T-helper 2 cell treated with Interferon-gamma antibody and Interleukin-4, amounts not matched to agents 5 μg/mL and 100 μg/mL, for 36 hours (primary cell): Measurements from ENCODE around the gene RGL1.

ENCODE experiments used
- DNase-seq: peaks from one replicate; pipeline ENCODE4 v3.0.0; 2021; ENCODE audit warnings: low spot score
- H3K27ac Mint-ChIP-seq: one replicate; pipeline ENCODE4 v1.8.0; 2021; ENCODE audit warnings: mild to moderate bottlenecking, mixed read lengths
- H3K27me3 Mint-ChIP-seq: one replicate; pipeline ENCODE4 v1.8.0; 2021; ENCODE audit warnings: low read depth, mixed read lengths
- H3K36me3 Mint-ChIP-seq: one replicate; pipeline ENCODE4 v1.8.0; 2021; ENCODE audit warnings: low read depth, mixed read lengths
- H3K4me1 Mint-ChIP-seq: one replicate; pipeline ENCODE4 v1.8.0; 2021; ENCODE audit warnings: low read depth, mixed read lengths
- H3K4me3 Mint-ChIP-seq: one replicate; pipeline ENCODE4 v1.8.0; 2022; ENCODE audit warnings: mild to moderate bottlenecking, moderate library complexity, mixed read lengths
- H3K9me3 Mint-ChIP-seq: one replicate; pipeline ENCODE4 v1.8.0; 2021; ENCODE audit warnings: mixed read lengths

Gene RGL1

GRCh38 chr1:183925947-183926346 is 121.0 kb downstream of the RGL1 start:
- Mint-ChIP-seq H3K36me3 (peaks cover 3% of the 10 kb centered on the region), H3K9me3 (no peaks in the 10 kb centered on the region), H3K4me1 (no peaks in the 10 kb centered on the region), H3K4me3 (no peak overlapping the region), H3K27ac (no peak overlapping the region), H3K27me3 (no peaks in the 10 kb centered on the region)
- DNase-seq, result no peak

GRCh38 chr1:183926983-183927382 is 122.1 kb downstream of the RGL1 start:
- Mint-ChIP-seq H3K36me3 (peaks cover 3% of the 10 kb centered on the region), H3K9me3 (no peaks in the 10 kb centered on the region), H3K27ac (no peak overlapping the region), H3K4me1 (no peaks in the 10 kb centered on the region), H3K4me3 (no peak overlapping the region), H3K27me3 (no peaks in the 10 kb centered on the region)
- no peak for DNase-seq

GRCh38 chr1:183931646-183932271 is 126.8 kb downstream of the RGL1 start:
- H3K27ac Mint-ChIP-seq, result no peak overlapping the region
- H3K4me3 Mint-ChIP-seq, result no peak overlapping the region
- no peaks in the 10 kb centered on the region for H3K36me3 Mint-ChIP-seq
- no peaks in the 10 kb centered on the region for H3K9me3 Mint-ChIP-seq
- H3K27me3 Mint-ChIP-seq, result no peaks in the 10 kb centered on the region
- no peak for DNase-seq
- H3K4me1 Mint-ChIP-seq, result peaks cover 8% of the 10 kb centered on the region

- H3K36me3 Mint-ChIP-seq, result no peaks in the 10 kb centered on the region
- no peaks in the 10 kb centered on the region for H3K27me3 Mint-ChIP-seq
- H3K9me3 Mint-ChIP-seq, result no peaks in the 10 kb centered on the region
- H3K4me3 Mint-ChIP-seq, result no peak overlapping the region
- DNase-seq, result no peak
- H3K27ac Mint-ChIP-seq, result no peak overlapping the region
- peaks cover 8% of the 10 kb centered on the region for H3K4me1 Mint-ChIP-seq
These were observed 127.5 kb downstream of the RGL1 start for GRCh38 chr1:183932412-183932811.

- Mint-ChIP-seq H3K4me1 (peaks cover 8% of the 10 kb centered on the region), H3K27me3 (no peaks in the 10 kb centered on the region), H3K27ac (no peak overlapping the region), H3K36me3 (no peaks in the 10 kb centered on the region), H3K4me3 (no peak overlapping the region), H3K9me3 (no peaks in the 10 kb centered on the region)
- no peak for DNase-seq
These were observed 128.7 kb downstream of the RGL1 start for GRCh38 chr1:183933528-183934179.

- Mint-ChIP-seq H3K4me1 (peaks cover 8% of the 10 kb centered on the region), H3K36me3 (no peaks in the 10 kb centered on the region), H3K27ac (no peak overlapping the region), H3K27me3 (no peaks in the 10 kb centered on the region), H3K4me3 (no peak overlapping the region), H3K9me3 (no peaks in the 10 kb centered on the region)
- DNase-seq, result no peak
These were observed 129.4 kb downstream of the RGL1 start for GRCh38 chr1:183934314-183934713.

- Mint-ChIP-seq H3K9me3 (no peaks in the 10 kb centered on the region), H3K27ac (no peak overlapping the region), H3K4me3 (no peak overlapping the region), H3K4me1 (peaks cover 8% of the 10 kb centered on the region), H3K27me3 (peaks cover 3% of the 10 kb centered on the region), H3K36me3 (no peaks in the 10 kb centered on the region)
- no peak for DNase-seq
These were observed 131.1 kb downstream of the RGL1 start for GRCh38 chr1:183936009-183936408.

GRCh38 chr1:183936791-183937190 is 131.9 kb downstream of the RGL1 start:
- no peaks in the 10 kb centered on the region for H3K36me3 Mint-ChIP-seq
- H3K4me1 Mint-ChIP-seq, result peaks cover 8% of the 10 kb centered on the region
- H3K9me3 Mint-ChIP-seq, result no peaks in the 10 kb centered on the region
- no peak for DNase-seq
- H3K27me3 Mint-ChIP-seq, result peaks cover 3% of the 10 kb centered on the region
- no peak overlapping the region for H3K27ac Mint-ChIP-seq
- H3K4me3 Mint-ChIP-seq, result no peak overlapping the region

- no peaks in the 10 kb centered on the region for H3K36me3 Mint-ChIP-seq
- no peaks in the 10 kb centered on the region for H3K9me3 Mint-ChIP-seq
- H3K4me1 Mint-ChIP-seq, result peaks cover 8% of the 10 kb centered on the region
- H3K27me3 Mint-ChIP-seq, result peaks cover 3% of the 10 kb centered on the region
- no peak overlapping the region for H3K27ac Mint-ChIP-seq
- DNase-seq, result no peak
- H3K4me3 Mint-ChIP-seq, result no peak overlapping the region
These were observed 132.7 kb downstream of the RGL1 start for GRCh38 chr1:183937611-183938010.

GRCh38 chr1:183941001-183941400 is 136.1 kb downstream of the RGL1 start:
- DNase-seq, result no peak
- no peaks in the 10 kb centered on the region for H3K9me3 Mint-ChIP-seq
- H3K36me3 Mint-ChIP-seq, result no peaks in the 10 kb centered on the region
- H3K4me1 Mint-ChIP-seq, result peaks cover 5% of the 10 kb centered on the region
- no peak overlapping the region for H3K4me3 Mint-ChIP-seq
- H3K27ac Mint-ChIP-seq, result no peak overlapping the region
- H3K27me3 Mint-ChIP-seq, result peaks cover 3% of the 10 kb centered on the region

GRCh38 chr1:183942933-183943693 is 138.2 kb downstream of the RGL1 start:
- Mint-ChIP-seq H3K36me3 (no peaks in the 10 kb centered on the region), H3K27me3 (peaks cover 10% of the 10 kb centered on the region), H3K4me1 (peaks cover 5% of the 10 kb centered on the region), H3K9me3 (no peaks in the 10 kb centered on the region), H3K4me3 (no peak overlapping the region), H3K27ac (no peak overlapping the region)
- no peak for DNase-seq

GRCh38 chr1:183945428-183946319 is 140.8 kb downstream of the RGL1 start:
- H3K27me3 Mint-ChIP-seq, result peaks cover 9% of the 10 kb centered on the region
- no peaks in the 10 kb centered on the region for H3K36me3 Mint-ChIP-seq
- peaks cover 5% of the 10 kb centered on the region for H3K4me1 Mint-ChIP-seq
- H3K9me3 Mint-ChIP-seq, result peaks cover 9% of the 10 kb centered on the region
- H3K4me3 Mint-ChIP-seq, result no peak overlapping the region
- no peak for DNase-seq
- H3K27ac Mint-ChIP-seq, result no peak overlapping the region

- no peak for DNase-seq
- Mint-ChIP-seq H3K9me3 (peaks cover 12% of the 10 kb centered on the region), H3K27ac (no peak overlapping the region), H3K4me3 (no peak overlapping the region), H3K36me3 (peaks cover 1% of the 10 kb centered on the region), H3K4me1 (peaks cover 5% of the 10 kb centered on the region), H3K27me3 (peaks cover 11% of the 10 kb centered on the region)
These were observed 141.3 kb downstream of the RGL1 start for GRCh38 chr1:183946320-183946613.

- peaks cover 3% of the 10 kb centered on the region for H3K36me3 Mint-ChIP-seq
- peaks cover 13% of the 10 kb centered on the region for H3K27me3 Mint-ChIP-seq
- no peak overlapping the region for H3K27ac Mint-ChIP-seq
- peaks cover 12% of the 10 kb centered on the region for H3K9me3 Mint-ChIP-seq
- DNase-seq, result no peak
- no peak overlapping the region for H3K4me3 Mint-ChIP-seq
- H3K4me1 Mint-ChIP-seq, result peaks cover 4% of the 10 kb centered on the region
These were observed 143.1 kb downstream of the RGL1 start for GRCh38 chr1:183947988-183948387.
